Liver (tissue), 9 donors: ENCODE data around the gene SPATA32. TPM values are rescaled to one million over a fixed set of nuclear protein-coding genes. Genes with fewer than 3 reads are reported as not detected.

ENCODE experiments used
- DNase-seq: peaks from one replicate; pipeline ENCODE4 v3.0.0-alpha.2; 2017; ENCODE audit warnings: low spot score
- H3K27ac ChIP-seq, 2 donors: one replicate each; pipeline ENCODE4 v1.7.0; 2013; ENCODE audit warnings: inconsistent platforms in 2 of 2, low read length in 2 of 2, control low read depth in 1 of 2, low read depth in 1 of 2, mild to moderate bottlenecking in 1 of 2
- H3K27me3 ChIP-seq, 4 donors: one replicate each; pipeline versions ENCODE4 v1.6.1 to v1.7.0; 2013; ENCODE audit warnings: low read length in 3 of 4, inconsistent platforms in 1 of 4, mild to moderate bottlenecking in 1 of 4, moderate library complexity in 1 of 4; ENCODE audit not compliant: control insufficient read depth in 4 of 4, insufficient read depth in 4 of 4
- H3K36me3 ChIP-seq, 4 donors: one replicate each; pipeline versions ENCODE4 v1.6.1 to v1.7.0; 2013; ENCODE audit warnings: low read length in 3 of 4, mild to moderate bottlenecking in 3 of 4, low read depth in 1 of 4, moderate library complexity in 1 of 4; ENCODE audit not compliant: control insufficient read depth in 4 of 4, insufficient read depth in 3 of 4
- H3K4me1 ChIP-seq, 4 donors: one replicate each; pipeline versions ENCODE4 v1.6.1 to v1.7.0; 2013; ENCODE audit warnings: low read length in 3 of 4, mild to moderate bottlenecking in 3 of 4, moderate library complexity in 1 of 4; ENCODE audit not compliant: control insufficient read depth in 4 of 4, insufficient read depth in 4 of 4
- H3K4me3 ChIP-seq, 3 donors: one replicate each; pipeline versions ENCODE4 v1.6.1 to v1.7.0; 2013; ENCODE audit warnings: low read length in 3 of 3, control low read depth in 1 of 3, low read depth in 1 of 3, mild to moderate bottlenecking in 1 of 3
- H3K9ac ChIP-seq, 2 donors: one replicate each; pipeline ENCODE4 v1.7.0; 2013; ENCODE audit warnings: low read length in 2 of 2, mild to moderate bottlenecking in 2 of 2, moderate library complexity in 2 of 2, control low read depth in 1 of 2, low read depth in 1 of 2
- H3K9me3 ChIP-seq, 4 donors: one replicate each; pipeline versions ENCODE4 v1.6.1 to v1.7.0; 2013; ENCODE audit warnings: low read length in 3 of 4; ENCODE audit not compliant: control insufficient read depth in 4 of 4
- ATF3 ChIP-seq: IDR thresholded peaks from 2 replicates; pipeline ENCODE4 v1.6.1; 2016; ENCODE audit warnings: antibody characterized with exemption
- CTCF ChIP-seq: fragments of 150-350 bp; IDR thresholded peaks from 2 replicates; pipeline ENCODE4 v1.5.1; 2017; ENCODE audit warnings: improper control_type of control experiment, low read depth, low read length; ENCODE audit not compliant: missing input control
- EGR1 ChIP-seq, 2 donors: IDR thresholded peaks; 2 replicates each; pipeline ENCODE4 v1.6.1; 2016 to 2018; ENCODE audit warnings: antibody characterized with exemption in 2 of 2, low read depth in 2 of 2
- FOXA1 ChIP-seq: IDR thresholded peaks from 2 replicates; pipeline ENCODE4 v1.6.1; 2016; ENCODE audit warnings: antibody characterized with exemption
- FOXA2 ChIP-seq: IDR thresholded peaks from 2 replicates; pipeline ENCODE4 v1.6.1; 2016; ENCODE audit warnings: antibody characterized with exemption
- GABPA ChIP-seq, 2 donors: IDR thresholded peaks in 1 of 2; conservative IDR thresholded peaks in 1 of 2; 2 replicates each; pipeline ENCODE4 v1.6.1; 2016; ENCODE audit warnings: antibody characterized with exemption in 2 of 2, mild to moderate bottlenecking in 1 of 2, moderate library complexity in 1 of 2
- HNF4A ChIP-seq, 2 donors: conservative IDR thresholded peaks; 2 replicates each; pipeline ENCODE4 v1.6.1; 2016; ENCODE audit warnings: antibody characterized with exemption in 2 of 2, mild to moderate bottlenecking in 2 of 2
- HNF4G ChIP-seq: IDR thresholded peaks from 2 replicates; pipeline ENCODE4 v1.6.1; 2016; ENCODE audit warnings: antibody characterized with exemption
- JUND ChIP-seq, 2 donors: IDR thresholded peaks; 2 replicates each; pipeline ENCODE4 v1.6.1; 2016; ENCODE audit warnings: antibody characterized with exemption in 2 of 2
- MAX ChIP-seq: IDR thresholded peaks from 2 replicates; pipeline ENCODE4 v1.6.1; 2016; ENCODE audit warnings: antibody characterized with exemption
- NR2F2 ChIP-seq: IDR thresholded peaks from 2 replicates; pipeline ENCODE4 v1.6.1; 2016; ENCODE audit warnings: antibody characterized with exemption
- RAD21 ChIP-seq, 2 donors: IDR thresholded peaks; 2 replicates each; pipeline ENCODE4 v1.6.1; 2016; ENCODE audit warnings: antibody characterized with exemption in 2 of 2, mild to moderate bottlenecking in 2 of 2
- REST ChIP-seq: IDR thresholded peaks from 2 replicates; pipeline ENCODE4 v1.6.1; 2016; ENCODE audit warnings: antibody characterized with exemption, mild to moderate bottlenecking
- RXRA ChIP-seq, 2 donors: IDR thresholded peaks; 2 replicates each; pipeline ENCODE4 v1.6.1; 2017 to 2018; ENCODE audit warnings: antibody characterized with exemption in 2 of 2, mild to moderate bottlenecking in 1 of 2
- SP1 ChIP-seq: IDR thresholded peaks from 2 replicates; pipeline ENCODE4 v1.6.1; 2018; ENCODE audit warnings: antibody characterized with exemption, mild to moderate bottlenecking
- TAF1 ChIP-seq: conservative IDR thresholded peaks from 2 replicates; pipeline ENCODE4 v1.6.1; 2016; ENCODE audit warnings: antibody characterized with exemption, mild to moderate bottlenecking
- YY1 ChIP-seq: IDR thresholded peaks from 2 replicates; pipeline ENCODE4 v1.6.1; 2016; ENCODE audit warnings: antibody characterized with exemption, mild to moderate bottlenecking
- ZBTB33 ChIP-seq: IDR thresholded peaks from 2 replicates; pipeline ENCODE4 v1.6.1; 2016; ENCODE audit warnings: antibody characterized with exemption
- whole genome bisulfite sequencing: extraction: QIAGEN DNeasy Blood & Tissue Kit; methylation state at CpG from one replicate; pipeline ENCODE4 v1.1.7; 2013; 5-methylcytosine and 5-hydroxymethylcytosine counted together
- polyA plus RNA-seq, 2 donors: library from polyadenylated mRNA; stranded (reverse) in 1 of 2; unstranded in 1 of 2; fragments of 200-250 nt in 1 of 2; fragments of >200 nt in 1 of 2; fragmentation: Nextera tagmentation in 1 of 2; extraction: Ambion mirVana in 1 of 2; gene quantifications; one replicate each; pipeline versions ENCODE4 v1.2.1 to v1.2.3, GENCODE V29; 2013 to 2015
- total RNA-seq, 2 donors: library from RNA; depleted of rRNA; stranded (reverse); fragments of >200 nt; gene quantifications; one replicate each; pipeline ENCODE4 v1.2.3, GENCODE V29; 2014
- donor health status: healthy.
- donor health status: healthy.
- donor health status: healthy.
- donor health status: healthy.
- donor health status: healthy.

Gene SPATA32
- total and polyA plus RNA-seq, 4 donors: not detected

- DNase-seq: no peak
- 68% methylated on average over 18 of the region's 18 CpGs for WGBS
- no peak for TF ChIP-seq CTCF
- TF ChIP-seq RAD21 (IDR thresholded peaks at IDR 0.05): no peak
- TF ChIP-seq HNF4G: no peak
- TF ChIP-seq MAX: no peak
- TF ChIP-seq TAF1: no peak
- no peak for TF ChIP-seq FOXA1
- no peak for TF ChIP-seq JUND (IDR thresholded peaks at IDR 0.05)
- TF ChIP-seq ATF3: no peak
- no peak for TF ChIP-seq EGR1 (IDR thresholded peaks at IDR 0.05; ENCODE audit: low read depth in 2 of 2)
- TF ChIP-seq NR2F2: no peak
- no peak for TF ChIP-seq REST
- no peak for TF ChIP-seq HNF4A (conservative IDR thresholded peaks at IDR 0.05)
- no peak for TF ChIP-seq GABPA (IDR thresholded peaks at IDR 0.05 in 1 of 2, conservative IDR thresholded peaks at IDR 0.05 in 1 of 2)
- TF ChIP-seq SP1: no peak
- no peak for TF ChIP-seq YY1
- TF ChIP-seq RXRA (IDR thresholded peaks at IDR 0.05): no peak
- TF ChIP-seq FOXA2: no peak
- no peak for TF ChIP-seq ZBTB33
- no peak overlapping the region for H3K9ac ChIP-seq
- H3K9me3 ChIP-seq: no peaks in the 10 kb centered on the region
- H3K27me3 ChIP-seq: no peaks in the 10 kb centered on the region
- peak overlapping the region in 1 of 3 donors; percentile 72 for H3K4me3 ChIP-seq
- H3K4me1 ChIP-seq: peaks cover 4 to 24% (median 11%) of the 10 kb centered on the region in 4 donors
- peaks cover 9 to 36% (median 19%) of the 10 kb centered on the region in 4 donors for H3K36me3 ChIP-seq
- peak overlapping the region in 1 of 2 donors; percentile 47 for H3K27ac ChIP-seq
These were observed 902 bp upstream of the SPATA32 start for GRCh38 chr17:45262516-45263476.
